PC-3 (cell line): ENCODE results near the gene ZNF99.

Experiments
- CTCF ChIP-seq: fragments of 300-600 bp; sonication (generic); conservative IDR thresholded peaks from 2 replicates; pipeline ENCODE4 v1.5.1; 2017; ENCODE audit warnings: antibody characterized with exemption, low read depth, mild to moderate bottlenecking, low read length
- EZH2 ChIP-seq: fragments of 300-600 bp; sonication (generic); IDR thresholded peaks from one replicate; pipeline ENCODE4 v1.6.1; 2017; ENCODE audit warnings: antibody characterized with exemption, mild to moderate bottlenecking, low read length; ENCODE audit not compliant: unreplicated experiment
- EZH2phosphoT487 ChIP-seq: fragments of 300-600 bp; sonication (generic); IDR thresholded peaks from 2 replicates; pipeline ENCODE4 v1.6.1; 2018; ENCODE audit warnings: mild to moderate bottlenecking, antibody characterized with exemption, low read length, borderline replicate concordance

- TF ChIP-seq CTCF = no peak
- no peak for TF ChIP-seq EZH2
- TF ChIP-seq EZH2phosphoT487 = no peak
These were observed at the start of gene ZNF99 for GRCh38 chr19:22783651-22784410.
